HG03175 (cell line): ENCODE data around the gene APH1A.
"Not testable (repeated sequence)": the region's sequence is repeated elsewhere in the genome, so short reads cannot be mapped to it uniquely, and the experiment has no call there.

Experiments
- ATAC-seq: cut with Tn5 transposase; IDR thresholded peaks from one replicate; pipeline ENCODE4 v1.9.1; 2021; ENCODE audit warnings: mild to moderate bottlenecking, moderate library complexity; ENCODE audit not compliant: unreplicated experiment

Gene APH1A

DNA sequence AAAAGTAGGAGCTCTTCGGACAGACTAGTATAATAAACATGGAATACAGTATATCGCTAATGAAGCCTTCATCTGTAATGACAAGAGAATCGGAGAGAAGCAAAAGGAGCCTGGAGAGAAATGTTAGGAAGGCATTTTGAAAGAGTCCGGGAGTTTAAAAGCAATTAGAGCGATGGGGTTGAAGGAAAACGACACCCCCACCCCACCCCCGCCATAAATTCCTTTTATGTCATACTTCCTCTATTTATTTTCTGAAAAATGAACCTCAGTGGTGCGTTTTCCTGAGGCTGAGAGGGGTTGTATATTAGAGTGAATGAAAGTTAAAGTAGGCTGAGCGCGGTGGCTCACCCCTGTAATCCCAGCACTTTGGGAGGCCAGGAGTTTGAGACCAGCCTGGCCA lies 635 bp upstream of the APH1A start:
- no peak for ATAC-seq

DNA sequence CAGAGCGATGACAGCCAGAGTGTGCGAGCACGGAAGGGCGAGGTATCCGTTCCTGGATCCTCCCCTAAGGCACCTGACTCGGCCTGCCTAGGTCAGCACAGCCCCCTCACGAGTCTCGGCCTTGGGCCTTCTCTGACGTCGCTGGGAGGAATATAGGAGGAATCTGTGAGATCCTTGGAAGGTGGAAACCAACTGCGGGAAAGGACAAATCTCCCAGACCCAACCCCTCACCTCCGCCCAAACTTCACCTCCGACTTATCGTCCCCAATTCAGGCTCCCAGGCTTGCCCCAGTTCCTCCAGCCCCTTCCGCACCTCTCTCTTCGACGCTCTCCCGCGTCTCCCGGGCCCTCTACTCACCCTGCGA lies 494 bp downstream of the APH1A start:
- peak; percentile 36 for ATAC-seq

DNA sequence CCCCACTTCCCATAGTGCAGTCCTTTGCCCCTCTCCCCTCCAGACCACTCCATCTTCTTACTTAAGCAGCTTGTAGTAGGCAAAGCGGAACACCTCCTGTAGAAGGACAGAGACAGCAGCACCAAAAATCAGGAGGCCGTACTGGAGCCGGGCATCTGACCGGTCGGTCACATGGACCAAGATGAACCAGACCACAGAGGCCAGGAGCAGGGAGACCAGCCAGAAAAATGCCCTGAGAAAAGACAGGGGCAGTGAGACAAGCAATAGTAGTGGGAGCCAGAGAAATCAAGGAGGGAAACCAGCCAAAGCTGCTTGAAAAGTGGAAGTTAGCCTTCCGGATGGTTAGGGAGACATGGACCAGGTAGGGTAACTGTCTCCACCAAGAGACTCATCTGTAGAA lies 920 bp downstream of the APH1A start:
- ATAC-seq = no peak

DNA sequence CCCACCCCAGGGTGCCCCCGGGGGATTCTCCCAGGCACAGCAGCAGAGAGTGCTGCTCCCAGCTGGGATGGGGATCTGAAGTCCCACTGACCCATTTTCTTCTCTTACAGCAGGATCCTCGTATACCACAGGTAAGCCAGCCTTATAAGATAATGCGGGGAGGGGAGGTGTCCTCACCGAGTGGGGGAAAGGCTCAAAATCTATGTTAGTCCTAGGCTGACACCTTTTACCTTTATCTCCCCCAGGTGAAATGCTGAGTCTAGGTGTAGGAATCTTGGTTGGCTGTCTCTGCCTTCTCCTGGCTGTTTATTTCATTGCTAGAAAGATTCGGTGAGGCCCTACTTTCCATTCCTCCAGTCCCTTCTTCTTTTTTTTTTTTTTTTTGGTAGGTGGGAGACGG lies 5.3 kb downstream of the APH1A start:
- ATAC-seq = no peak

DNA sequence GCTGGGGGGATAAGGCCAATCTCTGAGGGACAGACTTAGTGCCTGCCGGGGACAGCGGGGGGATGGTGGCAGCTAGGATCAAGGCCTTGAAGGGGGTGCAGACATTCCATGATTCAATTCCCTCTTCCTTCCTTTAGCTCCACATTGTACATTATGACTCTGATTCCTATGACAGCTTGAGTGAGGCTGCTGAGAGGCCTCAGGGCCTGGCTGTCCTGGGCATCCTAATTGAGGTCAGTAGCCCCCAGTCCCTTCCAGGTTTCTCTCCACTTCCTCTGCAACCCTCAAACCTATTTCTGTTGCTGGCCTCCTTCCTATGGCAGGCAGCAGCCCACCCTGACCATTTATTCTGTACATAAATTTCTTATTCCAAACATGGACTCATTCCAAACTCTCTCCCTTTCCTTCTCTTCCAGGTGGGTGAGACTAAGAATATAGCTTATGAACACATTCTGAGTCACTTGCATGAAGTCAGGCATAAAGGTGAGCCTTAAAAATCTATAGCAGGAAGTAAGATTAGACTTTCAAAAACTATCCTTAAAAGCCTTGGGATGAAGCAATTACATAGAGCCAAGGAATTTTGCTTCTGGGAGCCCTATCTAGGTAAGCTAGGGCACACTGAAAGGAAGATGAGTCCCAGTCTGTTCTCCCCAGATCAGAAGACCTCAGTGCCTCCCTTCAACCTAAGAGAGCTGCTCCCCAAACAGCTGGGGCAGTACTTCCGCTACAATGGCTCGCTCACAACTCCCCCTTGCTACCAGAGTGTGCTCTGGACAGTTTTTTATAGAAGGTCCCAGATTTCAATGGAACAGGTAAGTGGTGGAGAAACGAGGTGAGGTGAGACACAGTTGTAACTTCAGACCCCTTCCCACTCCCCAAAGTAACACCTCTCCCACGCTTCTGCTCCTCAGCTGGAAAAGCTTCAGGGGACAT lies 6.2 kb downstream of the APH1A start:
- no peak for ATAC-seq

- ATAC-seq = no peak
These were observed 7.4 kb downstream of the APH1A start for GRCh38 chr1:150261367-150261766.

- ATAC-seq = no peak
These were observed 8.8 kb downstream of the APH1A start for GRCh38 chr1:150259758-150260669.

- no peak for ATAC-seq
These were observed 9.6 kb downstream of the APH1A start for GRCh38 chr1:150259217-150259616.

DNA sequence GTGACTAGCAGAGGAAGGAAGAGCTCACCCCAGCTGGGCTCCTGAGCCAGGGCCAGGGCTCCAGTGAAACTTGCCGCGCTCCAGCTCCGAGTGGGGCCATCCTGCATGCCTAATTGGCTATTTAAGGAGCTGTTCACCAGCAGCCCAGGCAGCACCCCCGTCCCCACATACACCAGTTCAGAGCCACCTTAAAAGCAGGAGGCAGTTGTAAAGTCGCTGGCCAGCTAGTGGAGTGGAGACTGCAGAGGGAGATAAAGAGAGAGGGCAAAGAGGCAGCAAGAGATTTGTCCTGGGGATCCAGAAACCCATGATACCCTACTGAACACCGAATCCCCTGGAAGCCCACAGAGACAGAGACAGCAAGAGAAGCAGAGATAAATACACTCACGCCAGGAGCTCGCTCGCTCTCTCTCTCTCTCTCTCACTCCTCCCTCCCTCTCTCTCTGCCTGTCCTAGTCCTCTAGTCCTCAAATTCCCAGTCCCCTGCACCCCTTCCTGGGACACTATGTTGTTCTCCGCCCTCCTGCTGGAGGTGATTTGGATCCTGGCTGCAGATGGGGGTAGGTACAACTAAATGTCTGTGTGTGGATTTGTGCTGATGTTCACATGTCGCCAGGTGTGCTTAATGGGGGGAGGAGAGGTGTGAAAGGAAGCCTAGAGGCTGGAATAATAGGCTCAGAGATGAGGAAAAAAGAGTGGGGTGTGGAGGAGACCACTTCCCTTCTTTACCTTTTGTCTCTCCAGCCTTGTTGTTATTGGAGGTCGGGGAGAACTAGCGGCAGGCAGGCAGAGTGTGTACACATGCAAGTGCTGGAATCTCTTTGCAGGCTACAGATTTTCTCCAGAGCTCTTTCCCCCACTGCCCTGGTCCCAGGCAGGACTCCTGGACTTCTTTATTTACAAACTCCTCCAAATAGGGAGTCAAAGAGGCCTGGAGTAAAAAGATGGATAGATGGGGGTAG lies 10.9 kb downstream of the APH1A start, which contains the start of gene CA14:
Gene CA14 (plus strand): TSS at position 151 of the 962 bp plus-strand sequence. CDS start 355 bp downstream, at position 506.
- ATAC-seq = no peak

DNA sequence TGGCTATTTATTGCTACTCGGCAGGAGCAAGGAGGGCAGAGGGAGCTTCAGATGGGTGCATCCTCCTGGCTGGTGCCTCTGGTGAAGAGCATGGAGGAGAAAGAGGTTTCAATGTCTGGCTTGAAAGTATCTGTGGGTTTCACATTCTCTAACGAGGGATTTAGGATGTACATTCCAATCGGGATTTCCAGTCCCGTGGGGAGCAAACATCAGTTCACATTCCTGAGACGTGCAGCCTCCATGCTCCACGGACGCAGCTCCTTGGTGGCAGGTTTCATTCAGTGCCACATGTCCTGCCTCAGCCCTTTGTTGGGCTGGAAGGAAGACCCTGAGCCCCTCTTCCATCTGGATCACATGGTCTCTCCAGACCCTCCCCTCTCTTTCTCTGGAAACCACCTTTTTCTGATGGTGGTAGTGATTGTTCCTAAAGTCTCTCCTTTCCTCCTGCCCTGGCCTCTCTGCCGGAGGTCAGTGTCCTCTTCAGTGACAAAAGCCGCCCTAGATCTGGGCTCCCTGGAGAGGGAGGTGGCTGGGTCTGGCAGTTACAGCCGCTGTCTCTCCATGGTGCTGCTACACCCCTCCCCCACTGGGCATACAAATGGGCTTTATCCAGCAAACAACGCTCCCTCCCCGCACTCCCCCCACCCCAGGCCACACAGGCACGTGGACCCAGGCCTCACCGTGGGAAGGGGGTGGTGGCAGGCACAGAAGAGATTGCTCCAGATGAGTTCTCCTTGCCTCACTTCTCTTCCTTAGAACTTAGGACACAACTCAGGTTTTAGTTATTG lies 12.1 kb downstream of the APH1A start:
- no peak for ATAC-seq

DNA sequence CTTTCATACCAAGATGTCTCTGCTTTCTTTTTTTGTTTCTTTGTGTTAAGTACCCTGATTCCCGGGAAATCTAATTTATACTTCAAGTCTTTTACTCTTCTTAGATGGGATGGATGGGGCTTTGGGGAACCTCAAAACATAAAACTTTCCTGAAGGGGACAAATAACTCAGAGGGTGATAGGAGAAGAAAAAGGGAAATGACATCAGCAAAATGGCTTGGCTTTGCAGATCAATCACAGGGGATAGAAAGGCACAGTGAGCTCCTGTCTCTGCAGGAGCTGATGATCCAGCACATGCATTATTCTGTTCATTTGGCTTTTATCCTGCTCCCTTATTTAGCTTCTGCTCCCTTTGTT lies 12.6 kb downstream of the APH1A start:
- no peak for ATAC-seq

- no peak for ATAC-seq
These were observed 18.9 kb downstream of the APH1A start for GRCh38 chr1:150249936-150250335.

DNA sequence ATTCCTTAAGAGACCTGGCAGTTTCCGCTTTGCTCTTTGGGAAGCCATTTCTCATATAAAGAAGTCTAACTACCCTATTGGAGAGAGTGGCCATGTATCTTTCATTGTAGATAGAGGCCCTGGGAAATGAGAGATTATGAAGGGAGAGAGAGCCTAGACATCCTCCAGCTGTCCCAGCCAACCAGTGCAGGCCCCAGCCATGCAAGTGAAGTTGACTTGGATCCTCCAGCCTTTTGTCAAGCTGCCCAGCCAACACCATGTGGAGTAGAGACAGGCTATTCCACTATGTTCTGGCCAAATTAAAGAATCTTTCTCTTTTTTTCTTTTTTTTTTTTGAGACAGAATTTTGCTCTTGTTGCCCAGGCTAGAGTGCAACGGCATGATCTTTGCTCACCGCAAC lies 25.8 kb downstream of the APH1A start:
- ATAC-seq = no peak

GRCh38 chr1:150237746-150238145 lies 31.1 kb downstream of the APH1A start:
- no peak for ATAC-seq

GRCh38 chr1:150237176-150237575 lies 31.6 kb downstream of the APH1A start:
- not testable (repeated sequence) for ATAC-seq

- ATAC-seq = no peak
These were observed 32.2 kb downstream of the APH1A start for GRCh38 chr1:150236614-150237100.

DNA sequence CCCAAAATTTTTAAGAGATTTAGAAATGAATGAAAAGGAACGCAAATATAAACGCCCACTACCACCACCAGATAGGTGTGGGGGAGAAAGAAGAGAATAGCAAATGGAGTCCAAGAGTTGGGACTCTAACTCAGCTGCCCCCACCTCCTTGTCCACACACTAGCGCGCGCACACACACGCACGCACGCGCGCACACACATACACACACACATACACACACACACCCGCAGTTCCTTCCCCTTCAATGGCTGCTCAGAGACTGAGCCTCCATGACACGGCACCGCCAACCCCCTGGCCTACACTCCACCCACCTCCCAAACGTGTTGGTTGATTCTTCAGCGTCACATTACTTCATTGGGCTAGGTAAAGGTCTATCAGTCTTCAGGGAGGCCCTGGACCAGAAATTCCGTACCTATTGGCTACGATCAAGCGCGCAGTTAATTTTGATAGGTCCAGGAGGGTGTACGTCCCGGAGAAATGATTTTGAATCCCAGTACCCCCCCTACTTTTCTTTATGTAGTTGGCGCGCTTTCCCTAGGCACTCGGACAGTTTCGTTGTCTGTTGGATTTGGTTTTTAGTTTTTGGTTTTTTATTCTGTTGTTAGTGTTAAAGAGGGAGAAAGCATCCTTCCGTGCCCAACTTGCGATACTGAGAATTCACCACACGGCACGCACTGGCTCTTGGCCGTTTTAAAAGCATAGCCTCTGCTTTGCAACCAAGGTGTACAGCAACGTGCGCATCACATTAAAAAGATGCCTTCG lies 32.8 kb downstream of the APH1A start, which contains the start of gene ANP32E:
Gene ANP32E (minus strand): TSS at position 261 of the 762 bp plus-strand sequence. CDS start 326 bp downstream, outside the sequence.
- peak; percentile 85 for ATAC-seq

GRCh38 chr1:150235294-150235851 lies 33.4 kb downstream of the APH1A start:
- ATAC-seq = no peak
